KOPT-K1 (cell line): ENCODE data around the gene CD9.
"Not testable (repeated sequence)": the region's sequence is repeated elsewhere in the genome, so short reads cannot be mapped to it uniquely, and the experiment has no call there.

Experiments
- H3K27ac ChIP-seq: fragments of 200-600 bp; sonication (generic); 2 replicates; pipeline ENCODE4 v1.5.1; 2016; ENCODE audit warnings: antibody characterized with exemption, mild to moderate bottlenecking, low read depth, low read length; ENCODE audit not compliant: poor library complexity, severe bottlenecking
- H3K36me3 ChIP-seq: fragments of 200-600 bp; sonication (generic); 2 replicates; pipeline ENCODE4 v1.5.1; 2017; ENCODE audit warnings: antibody characterized with exemption, mild to moderate bottlenecking, low read length, moderate library complexity; ENCODE audit not compliant: insufficient read depth
- H3K9me3 ChIP-seq: fragments of 200-600 bp; sonication (generic); 2 replicates; pipeline ENCODE4 v1.5.1; 2017; ENCODE audit warnings: antibody characterized with exemption, low read length, mild to moderate bottlenecking; ENCODE audit not compliant: insufficient read depth, poor library complexity, severe bottlenecking

CD9 gene

DNA sequence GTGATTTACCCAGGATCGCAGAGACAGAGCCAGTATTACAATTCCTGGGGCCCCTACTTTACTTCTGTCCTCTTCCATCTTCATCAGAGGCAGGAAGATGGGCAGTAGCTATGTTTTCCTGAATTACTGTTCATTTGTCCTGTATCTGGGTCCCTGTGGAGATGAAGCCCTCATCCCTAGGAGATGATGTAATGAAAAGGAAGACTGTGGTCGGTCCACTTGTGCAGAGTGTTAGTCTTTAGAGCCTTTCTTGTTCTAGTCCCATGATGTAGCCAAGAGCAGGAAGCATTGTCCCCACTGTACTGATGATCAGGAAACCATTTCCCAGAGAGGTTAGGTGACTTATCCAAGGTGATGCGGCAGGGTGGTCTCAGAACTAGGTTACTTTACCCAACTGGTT, 2.6 kb downstream of the CD9 start:
- no peak overlapping the region for H3K27ac ChIP-seq
- H3K9me3 ChIP-seq: no peaks in the 10 kb centered on the region
- H3K36me3 ChIP-seq: no peaks in the 10 kb centered on the region

DNA sequence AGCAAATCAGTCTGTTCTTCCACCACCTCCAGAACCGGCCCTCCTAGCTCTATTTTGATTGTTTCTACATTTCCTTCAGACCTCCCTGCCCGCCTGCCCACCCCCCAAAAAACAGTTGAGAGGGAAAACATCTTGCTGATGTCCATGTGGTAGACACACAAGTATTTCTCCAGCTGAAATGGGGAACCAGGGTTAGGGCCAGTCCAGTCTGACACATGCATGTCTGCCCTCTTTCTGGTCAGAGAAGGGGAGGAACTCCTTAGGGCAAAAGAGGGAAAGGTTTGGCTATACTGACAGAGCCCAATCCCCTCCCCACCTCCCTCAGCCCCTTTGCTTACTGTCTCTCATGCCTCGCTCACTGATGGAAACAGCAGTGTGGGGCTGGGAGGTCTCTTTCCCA, 3.4 kb downstream of the CD9 start:
- Histone ChIP-seq H3K9me3 (no peaks in the 10 kb centered on the region), H3K36me3 (no peaks in the 10 kb centered on the region), H3K27ac (no peak overlapping the region)

DNA sequence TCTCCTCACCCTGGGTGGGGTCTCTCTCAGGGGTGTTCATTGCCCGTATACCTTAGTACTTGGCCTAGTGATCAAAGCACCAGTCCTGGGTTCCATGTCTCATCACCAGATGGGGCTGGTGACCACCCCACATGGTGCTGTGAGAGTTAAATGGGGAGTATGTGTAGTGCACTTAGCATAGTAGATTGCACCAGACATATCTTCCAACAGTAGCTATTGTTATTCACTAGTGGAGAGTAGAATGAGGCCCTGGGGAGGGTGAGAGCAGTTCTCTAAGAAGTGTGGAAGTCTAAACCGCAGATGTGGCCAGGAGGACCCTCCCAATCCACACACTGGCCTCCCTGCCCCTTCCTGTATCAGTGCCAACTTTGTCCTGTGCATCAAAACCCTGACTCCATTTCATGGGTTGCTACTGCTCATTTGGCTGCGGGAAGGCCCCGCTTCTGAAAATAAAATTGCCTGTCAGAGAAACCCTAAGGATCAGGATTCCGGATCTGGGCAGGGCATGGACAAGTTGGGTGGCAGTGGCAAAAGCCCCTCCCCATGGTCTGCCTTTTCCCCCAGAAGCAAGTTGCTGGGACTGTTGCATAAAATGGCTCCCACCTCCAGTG, 4.4 kb downstream of the CD9 start:
- Histone ChIP-seq H3K9me3 (no peaks in the 10 kb centered on the region), H3K36me3 (no peaks in the 10 kb centered on the region), H3K27ac (no peak overlapping the region)

DNA sequence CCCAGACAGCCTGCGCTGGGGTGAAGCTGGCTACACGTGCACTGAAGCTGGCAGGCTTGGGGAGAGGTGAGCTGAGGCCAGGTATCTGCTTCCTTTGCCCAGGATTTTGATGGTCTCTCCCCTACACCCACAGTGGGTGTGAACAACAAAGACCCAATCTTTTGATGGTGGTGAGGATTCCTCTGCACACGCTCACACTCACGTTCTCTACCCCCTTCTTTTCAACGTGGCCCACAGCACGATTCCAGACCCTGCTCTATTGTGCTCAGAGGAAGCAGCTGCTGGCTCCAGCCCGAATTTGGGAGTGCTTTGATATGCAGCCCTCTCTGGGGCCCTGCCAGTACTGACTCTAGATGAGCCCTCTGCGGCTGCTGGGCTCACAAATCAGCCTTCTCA, 4.9 kb downstream of the CD9 start:
- no peak overlapping the region for H3K27ac ChIP-seq

DNA sequence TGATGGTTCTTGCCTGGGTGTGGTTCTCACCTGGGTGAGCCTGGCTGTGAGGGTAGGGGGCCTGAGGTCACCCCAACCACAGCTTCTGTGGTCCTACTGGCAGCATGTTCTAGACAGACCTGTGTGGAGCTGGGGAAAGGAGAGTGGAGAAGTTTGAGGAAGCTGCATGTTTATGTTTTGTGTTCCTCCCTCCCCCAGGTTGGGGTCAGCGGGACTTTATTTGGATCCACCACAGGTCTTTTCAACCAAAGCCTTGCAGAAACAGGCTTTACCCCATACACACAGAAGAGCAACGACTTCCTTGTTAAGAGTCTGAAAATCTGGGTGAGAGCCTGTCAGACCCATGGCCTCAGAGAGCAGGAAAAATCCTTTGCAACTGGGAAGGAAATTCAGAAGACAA, 5.6 kb downstream of the CD9 start:
- no peak overlapping the region for H3K27ac ChIP-seq
- H3K9me3 ChIP-seq: no peaks in the 10 kb centered on the region
- H3K36me3 ChIP-seq: no peaks in the 10 kb centered on the region

More for the DNA sequence above, 4.9 kb downstream of the CD9 start:
- H3K9me3 ChIP-seq: no peaks in the 10 kb centered on the region
- H3K36me3 ChIP-seq: no peaks in the 10 kb centered on the region

DNA sequence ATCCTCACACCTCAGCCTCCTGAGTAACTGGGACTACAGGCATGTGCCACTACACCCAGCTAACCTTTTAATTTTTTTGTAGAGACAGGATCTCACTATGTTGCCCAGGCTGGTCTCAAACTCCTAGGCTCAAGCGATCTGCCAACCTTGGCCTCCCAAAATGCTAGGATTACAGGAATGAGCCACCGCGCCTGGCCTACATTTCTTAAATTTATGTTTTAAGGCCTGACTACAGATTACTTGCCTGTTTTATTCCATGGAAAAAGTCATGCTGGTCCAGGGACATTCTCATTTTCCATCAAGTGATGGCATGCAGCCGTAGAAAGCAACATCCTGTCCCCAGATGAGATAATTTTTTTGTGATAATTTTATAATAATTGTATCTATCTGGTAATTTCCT, 6.1 kb downstream of the CD9 start:
- H3K9me3 ChIP-seq: no peaks in the 10 kb centered on the region
- no peaks in the 10 kb centered on the region for H3K36me3 ChIP-seq
- H3K27ac ChIP-seq: no peak overlapping the region

DNA sequence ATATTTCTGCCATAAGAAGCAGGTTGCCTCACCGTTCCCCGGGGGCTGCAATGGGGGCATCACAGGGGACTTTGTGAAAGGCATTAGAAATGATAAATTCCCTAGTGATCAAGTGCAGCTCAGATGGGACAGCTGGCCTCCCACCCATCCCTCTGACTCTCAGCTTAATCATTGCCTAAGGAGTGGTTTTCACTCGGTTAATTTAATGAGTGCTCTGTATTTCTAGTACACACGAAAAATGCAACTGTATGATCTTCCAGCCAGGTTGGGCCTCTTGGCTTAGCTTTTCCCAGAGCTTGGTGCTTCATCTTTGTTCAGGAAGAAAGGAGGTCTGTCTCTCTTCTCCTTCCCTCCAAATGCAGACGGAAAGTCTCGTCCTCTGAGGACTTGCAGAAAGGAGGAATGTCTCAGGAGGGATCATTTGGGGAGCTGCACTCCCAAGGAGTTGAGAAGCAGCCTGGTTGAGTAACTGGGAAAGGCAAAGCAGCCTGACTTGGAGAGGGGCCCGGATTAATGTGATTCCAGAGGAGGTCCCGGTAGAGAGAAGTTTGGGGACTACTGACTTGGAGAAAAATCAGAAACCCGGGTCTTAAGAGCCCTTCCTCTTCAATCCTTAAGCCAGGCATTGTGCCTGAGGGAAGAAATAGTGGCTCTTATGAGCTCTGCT, 7.2 kb downstream of the CD9 start:
- Histone ChIP-seq H3K27ac (no peak overlapping the region), H3K9me3 (no peaks in the 10 kb centered on the region), H3K36me3 (no peaks in the 10 kb centered on the region)

DNA sequence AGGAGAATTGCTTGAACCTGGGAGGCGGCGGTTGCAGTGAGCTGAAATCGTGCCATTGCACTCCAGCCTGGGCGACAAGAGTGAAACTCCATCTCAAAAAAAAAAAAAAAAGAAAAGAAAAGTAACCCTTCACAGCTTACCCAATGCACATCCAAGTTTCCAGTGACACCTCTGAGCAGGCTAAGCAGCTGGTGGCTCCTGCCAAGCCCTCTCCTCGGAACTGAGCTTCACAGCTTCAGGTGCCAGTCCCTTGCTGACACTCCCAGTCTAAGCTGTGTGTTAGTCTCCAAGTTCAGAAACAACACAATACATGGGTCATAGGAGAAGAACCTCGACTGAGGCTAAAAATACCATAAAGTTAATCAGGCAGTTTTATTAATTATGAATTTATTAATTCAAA, 7.9 kb downstream of the CD9 start:
- Histone ChIP-seq H3K9me3 (no peaks in the 10 kb centered on the region), H3K36me3 (no peaks in the 10 kb centered on the region), H3K27ac (no peak overlapping the region)

DNA sequence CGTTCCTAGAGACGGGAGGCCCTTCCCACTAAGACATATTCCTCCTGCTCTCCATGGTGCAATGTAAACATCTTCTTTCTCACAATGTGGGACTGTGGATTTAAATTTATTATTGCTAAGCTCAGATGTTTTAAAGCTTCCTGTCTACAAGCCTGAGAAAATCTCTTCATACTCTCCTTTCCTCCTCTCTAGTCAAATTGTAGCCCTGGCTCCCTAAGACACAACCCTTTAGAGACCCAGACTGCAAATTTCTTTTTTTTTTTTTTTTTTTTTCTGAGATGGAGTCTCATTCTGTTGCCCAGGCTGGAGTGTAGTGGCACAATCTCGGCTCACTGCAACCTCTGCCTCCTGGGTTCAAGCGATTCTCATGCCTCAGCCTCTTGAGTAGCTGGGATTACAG, 9.2 kb downstream of the CD9 start:
- H3K36me3 ChIP-seq, H3K9me3 ChIP-seq, H3K27ac ChIP-seq: not testable (repeated sequence)

DNA sequence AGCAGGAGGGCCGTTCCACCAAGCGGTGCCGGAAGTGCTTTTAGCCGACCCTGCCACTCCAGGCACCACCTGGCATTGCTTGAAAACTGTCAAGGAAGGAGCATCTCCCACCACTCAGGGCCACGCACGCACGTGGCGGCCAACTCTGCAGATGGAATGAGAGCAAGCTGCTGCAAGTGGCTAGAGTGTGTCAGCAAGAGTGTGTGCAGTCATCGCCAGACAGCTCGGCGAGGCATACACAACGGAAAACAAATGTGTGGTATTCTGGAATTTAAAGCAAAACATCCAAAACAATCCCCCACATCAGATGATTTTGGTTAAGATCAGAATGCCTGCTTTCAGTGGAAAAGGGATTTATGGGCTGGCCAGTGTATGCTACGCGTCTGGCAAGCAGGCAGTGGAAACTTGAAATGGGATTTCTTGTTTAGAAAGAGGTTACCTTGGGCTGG, 11.2 kb downstream of the CD9 start:
- Histone ChIP-seq H3K27ac (no peak overlapping the region), H3K36me3 (no peaks in the 10 kb centered on the region), H3K9me3 (no peaks in the 10 kb centered on the region)

DNA sequence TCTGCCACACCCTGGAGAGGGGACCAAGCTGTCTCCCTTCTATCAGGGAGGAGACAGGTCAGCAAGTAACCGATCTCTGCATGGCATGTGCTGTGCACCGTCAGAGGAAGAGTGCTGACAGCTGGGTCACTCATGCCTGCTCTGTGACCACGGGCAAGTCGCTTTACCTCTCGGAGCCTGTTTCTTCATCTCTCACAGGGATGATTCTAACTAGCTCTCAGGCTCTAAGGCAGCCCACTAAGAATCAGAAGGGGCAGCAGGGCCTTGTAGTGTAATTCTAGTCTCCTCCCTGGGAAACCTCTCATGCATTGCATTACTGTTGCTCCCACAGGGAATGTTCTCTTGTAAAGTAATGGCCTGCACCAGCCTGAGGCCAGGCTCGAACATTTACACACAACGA, 11.9 kb downstream of the CD9 start:
- Histone ChIP-seq H3K36me3 (no peaks in the 10 kb centered on the region), H3K9me3 (no peaks in the 10 kb centered on the region), H3K27ac (no peak overlapping the region)

DNA sequence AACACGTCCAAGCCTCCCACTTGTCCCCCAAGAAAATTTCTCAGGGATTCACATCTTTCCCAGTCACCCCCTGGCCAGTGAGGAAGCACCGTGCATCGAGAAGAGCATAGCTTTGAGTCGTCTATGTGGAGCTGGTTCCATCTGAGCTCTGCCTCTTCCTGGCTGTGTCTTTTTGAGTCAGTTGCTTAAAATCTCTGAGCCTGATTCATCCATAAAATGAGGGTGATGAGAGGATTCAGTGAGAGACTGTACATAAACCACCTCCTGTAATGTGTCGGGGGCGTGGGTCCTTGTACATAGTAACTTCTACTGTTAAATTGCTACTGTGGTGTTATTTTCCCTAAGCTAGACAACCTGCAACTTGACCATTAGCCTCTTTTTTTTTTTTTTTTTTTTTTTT, 13.8 kb downstream of the CD9 start:
- H3K9me3 ChIP-seq: no peaks in the 10 kb centered on the region
- H3K36me3 ChIP-seq: no peaks in the 10 kb centered on the region
- H3K27ac ChIP-seq: no peak overlapping the region

DNA sequence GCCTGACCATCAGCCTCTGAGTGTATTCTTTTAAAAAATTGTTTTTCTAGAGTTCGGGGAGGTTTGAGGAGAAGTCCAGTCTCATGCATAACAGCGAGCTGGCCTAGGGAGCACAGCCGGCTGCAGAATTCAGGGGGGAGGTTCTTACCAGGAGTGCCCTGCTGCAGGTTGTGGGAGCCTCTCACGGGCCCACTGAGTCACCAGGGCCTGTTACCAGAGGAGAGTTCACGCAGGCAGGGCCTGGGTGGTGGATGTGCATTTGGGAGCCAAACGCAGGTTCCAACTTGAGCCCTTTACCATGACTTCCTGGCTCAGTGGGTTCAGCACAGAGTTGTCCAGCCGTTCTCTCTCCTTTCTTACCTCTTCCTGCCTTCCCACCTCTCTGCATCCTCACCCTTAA, 14.4 kb downstream of the CD9 start:
- Histone ChIP-seq H3K9me3 (no peaks in the 10 kb centered on the region), H3K27ac (no peak overlapping the region), H3K36me3 (no peaks in the 10 kb centered on the region)

DNA sequence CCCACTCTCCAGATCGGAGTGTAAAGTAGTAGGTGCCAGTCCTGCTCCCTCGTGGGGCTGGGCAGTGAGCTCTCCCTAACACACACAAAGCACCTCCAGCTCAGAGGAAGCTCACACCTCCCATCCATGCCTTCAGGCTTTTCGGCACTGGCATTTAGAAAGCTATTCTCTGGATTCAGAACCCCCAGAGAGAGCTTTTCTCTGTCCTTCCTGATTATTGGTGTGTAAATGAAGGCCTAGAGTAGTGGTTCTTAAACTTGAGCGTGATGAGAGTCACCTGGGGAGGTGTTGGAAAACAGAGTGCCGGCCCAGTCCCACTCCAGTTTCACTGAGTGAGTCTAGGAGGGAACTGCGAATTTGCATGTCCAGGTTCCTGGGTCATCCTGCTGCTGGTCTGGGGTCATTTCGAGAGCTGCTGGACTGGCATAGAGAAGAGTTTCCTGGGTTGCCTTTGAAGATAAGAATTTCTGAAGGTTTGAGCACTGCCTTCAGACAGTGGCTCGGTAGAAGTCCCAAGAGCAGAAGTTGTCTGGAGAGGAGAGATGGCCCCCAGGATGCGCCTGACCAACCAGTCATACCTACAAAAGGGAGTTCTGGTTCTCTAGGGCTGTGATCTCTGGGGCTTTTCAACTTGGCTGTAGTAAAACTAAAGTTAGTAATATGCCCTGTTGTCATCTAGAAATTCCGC, 15.1 kb downstream of the CD9 start:
- Histone ChIP-seq H3K36me3 (no peaks in the 10 kb centered on the region), H3K27ac (no peak overlapping the region), H3K9me3 (no peaks in the 10 kb centered on the region)

DNA sequence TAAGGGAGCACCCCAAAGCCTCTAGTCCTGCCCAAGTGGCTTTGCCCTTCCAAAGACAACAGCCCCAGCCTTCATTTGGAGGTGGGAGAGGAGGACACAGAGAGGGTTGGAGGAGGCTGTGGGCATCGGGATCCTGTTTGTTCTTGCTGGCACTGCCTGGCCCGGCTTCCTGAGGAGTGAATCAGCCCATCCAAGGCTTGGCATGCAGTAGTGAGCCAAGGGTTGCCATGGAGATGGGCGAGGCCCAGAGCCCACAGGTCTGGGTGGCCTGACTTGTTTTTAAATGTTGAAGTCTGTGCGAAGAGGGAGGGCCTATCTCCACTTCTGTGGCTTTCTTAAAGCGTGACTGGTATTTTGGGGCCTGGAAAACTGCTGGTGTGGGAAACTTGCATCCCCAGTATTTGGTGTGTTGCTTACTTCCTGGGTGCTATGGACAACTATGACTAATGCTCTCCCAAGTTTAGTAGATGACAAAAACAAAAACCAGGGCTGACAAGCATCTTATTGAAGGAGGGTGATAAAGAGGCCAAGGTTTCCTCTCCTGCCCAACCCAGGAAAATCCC, 15.8 kb downstream of the CD9 start:
- Histone ChIP-seq H3K36me3 (no peaks in the 10 kb centered on the region), H3K27ac (no peak overlapping the region), H3K9me3 (no peaks in the 10 kb centered on the region)
